Stimulated activated CD4-positive, alpha-beta T cell treated with anti-CD3 and anti-CD28 coated beads, Interleukin-1b, Interleukin-23, amount 100 ng/mL, for 4 hours (primary cell): ENCODE results near the gene YKT6.

Source experiments
- DNase-seq, 2 donors: peaks; one replicate each; pipeline ENCODE4 v3.0.0-alpha.2; 2020; ENCODE audit warnings: low read depth in 2 of 2

The YKT6 gene

GRCh38 chr7:44218418-44219201 is 17.8 kb downstream of the YKT6 start:
- DNase-seq = no peak

GRCh38 chr7:44219371-44220045 is 18.7 kb downstream of the YKT6 start:
- no peak for DNase-seq

GRCh38 chr7:44220046-44220357 is 19.2 kb downstream of the YKT6 start:
- no peak for DNase-seq

- DNase-seq = no peak
These were observed 19.8 kb downstream of the YKT6 start for GRCh38 chr7:44220358-44221112.

GRCh38 chr7:44221231-44221791 is 20.5 kb downstream of the YKT6 start:
- no peak for DNase-seq

GRCh38 chr7:44222074-44222473 is 21.3 kb downstream of the YKT6 start:
- DNase-seq = no peak

- no peak for DNase-seq
These were observed 22.0 kb downstream of the YKT6 start for GRCh38 chr7:44222776-44223261.

- no peak for DNase-seq
These were observed 22.7 kb downstream of the YKT6 start for GRCh38 chr7:44223362-44224079.

GRCh38 chr7:44224080-44224973 is 23.5 kb downstream of the YKT6 start:
- no peak for DNase-seq

GRCh38 chr7:44224974-44225565 is 24.3 kb downstream of the YKT6 start:
- DNase-seq = no peak

- DNase-seq = no peak
These were observed 25.0 kb downstream of the YKT6 start for GRCh38 chr7:44225566-44226395.

GRCh38 chr7:44226396-44226753 is 25.6 kb downstream of the YKT6 start:
- no peak for DNase-seq

- DNase-seq = no peak
These were observed 27.1 kb downstream of the YKT6 start for GRCh38 chr7:44227911-44228310.

- DNase-seq = no peak
These were observed 28.0 kb downstream of the YKT6 start for GRCh38 chr7:44228571-44229350.

GRCh38 chr7:44229546-44230105 is 28.8 kb downstream of the YKT6 start:
- no peak for DNase-seq

- no peak for DNase-seq
These were observed 29.5 kb downstream of the YKT6 start for GRCh38 chr7:44230286-44230685.

GRCh38 chr7:44231088-44231487 is 30.3 kb downstream of the YKT6 start:
- DNase-seq = no peak

- no peak for DNase-seq
These were observed 31.6 kb downstream of the YKT6 start for GRCh38 chr7:44232396-44232795.
